Breast epithelium (tissue), 4 donors: ENCODE results near the gene UBE2D2. TPM values are rescaled to one million over a fixed set of nuclear protein-coding genes. Genes with fewer than 3 reads are reported as not detected.
A peak's percentile ranks its signal among the peaks of the same experiment; 100 is the strongest.

Experiments
- DNase-seq, 2 donors: peaks; one replicate each; pipeline ENCODE4 v3.0.0-alpha.2; 2019; ENCODE audit warnings: low spot score in 2 of 2
- H3K27ac ChIP-seq, 2 donors: fragments of 200-600 bp; sonication (generic) in 1 of 2; one replicate each; pipeline ENCODE4 v1.5.1; 2016 to 2019; ENCODE audit warnings: mild to moderate bottlenecking in 1 of 2
- H3K27me3 ChIP-seq, 2 donors: fragments of 200-600 bp; sonication (generic) in 1 of 2; one replicate each; pipeline versions ENCODE4 v1.5.1 to v1.6.0; 2017 to 2019; ENCODE audit warnings: control low read depth in 1 of 2, mild to moderate bottlenecking in 1 of 2
- H3K36me3 ChIP-seq: fragments of 200-600 bp; one replicate; pipeline ENCODE4 v1.5.1; 2019
- H3K4me1 ChIP-seq, 2 donors: fragments of 200-600 bp; sonication (generic); one replicate each; pipeline ENCODE4 v1.5.1; 2016 to 2019; ENCODE audit warnings: control low read depth in 1 of 2
- H3K4me3 ChIP-seq, 3 donors: fragments of 200-600 bp; sonication (generic); 1 replicate in 2 of 3; 2 replicates in 1 of 3; pipeline ENCODE4 v1.5.1; 2016 to 2019; ENCODE audit warnings: mild to moderate bottlenecking in 3 of 3, moderate library complexity in 2 of 3
- H3K9me3 ChIP-seq, 2 donors: fragments of 200-600 bp; sonication (generic) in 1 of 2; one replicate each; pipeline ENCODE4 v1.5.1; 2016 to 2019; ENCODE audit warnings: control low read depth in 1 of 2
- CTCF ChIP-seq, 3 donors: fragments of 450-650 bp; IDR thresholded peaks; one replicate each; pipeline ENCODE4 v1.5.1; 2016 to 2017; ENCODE audit warnings: antibody characterized with exemption in 3 of 3, mild to moderate bottlenecking in 3 of 3, moderate library complexity in 3 of 3
- POLR2A ChIP-seq: fragments of 450-650 bp; IDR thresholded peaks from one replicate; pipeline ENCODE4 v1.6.1; 2016; ENCODE audit warnings: antibody characterized with exemption, mild to moderate bottlenecking, moderate library complexity
- POLR2AphosphoS5 ChIP-seq, 3 donors: sonication (generic); formaldehyde crosslinking; IDR thresholded peaks; one replicate each; pipeline ENCODE4 v1.6.1; 2017; ENCODE audit warnings: antibody characterized with exemption in 3 of 3
- intact Hi-C: fragments of 100-400 bp; cut with DNase I; formaldehyde crosslinking; loops from one replicate; pipeline ENCODE4 v1.15.1; 2023; ENCODE audit warnings: low total_unique reads
- total RNA-seq, 3 donors: library from RNA; depleted of rRNA; stranded (reverse); fragments of >200 nt; gene quantifications; one replicate each; pipeline ENCODE4 v1.1.0, GENCODE V29; 2016

Gene UBE2D2
- total RNA-seq, 3 donors from 2014 or later: 55.1 to 68.3 (median 58.1) TPM

- no peak for DNase-seq
- TF ChIP-seq POLR2AphosphoS5 (IDR thresholded peaks at IDR 0.05): no peak
- TF ChIP-seq POLR2A: no peak
- no peak for TF ChIP-seq CTCF (IDR thresholded peaks at IDR 0.05)
- Histone ChIP-seq H3K4me3 (no peak overlapping the region), H3K36me3 (no peaks in the 10 kb centered on the region), H3K27me3 (no peaks in the 10 kb centered on the region), H3K27ac (no peak overlapping the region), H3K9me3 (peaks cover 0 to 5% of the 10 kb centered on the region in 2 donors), H3K4me1 (no peaks in the 10 kb centered on the region)
- intact Hi-C loops: no loop called here
Observed at GRCh38 chr5:139552893-139553575, 8.1 kb upstream of the UBE2D2 start.

GRCh38 chr5:139554264-139554663 lies 6.9 kb upstream of the UBE2D2 start:
- no peak overlapping the region for H3K27ac ChIP-seq
- no peaks in the 10 kb centered on the region for H3K27me3 ChIP-seq
- H3K9me3 ChIP-seq: peaks cover 0 to 2% of the 10 kb centered on the region in 2 donors
- no peak overlapping the region for H3K4me3 ChIP-seq
- TF ChIP-seq CTCF (IDR thresholded peaks at IDR 0.05) (no peak), POLR2A (no peak), POLR2AphosphoS5 (IDR thresholded peaks at IDR 0.05) (no peak)
- H3K36me3 ChIP-seq: no peaks in the 10 kb centered on the region
- no peaks in the 10 kb centered on the region for H3K4me1 ChIP-seq
- DNase-seq: no peak
- intact Hi-C loops: no loop called here

GRCh38 chr5:139557811-139558210 lies 3.3 kb upstream of the UBE2D2 start:
- DNase-seq: no peak
- Histone ChIP-seq H3K36me3 (no peaks in the 10 kb centered on the region), H3K27me3 (no peaks in the 10 kb centered on the region), H3K4me1 (peaks cover 0 to 3% of the 10 kb centered on the region in 2 donors), H3K27ac (no peak overlapping the region), H3K9me3 (no peaks in the 10 kb centered on the region), H3K4me3 (no peak overlapping the region)
- intact Hi-C loops: no loop called here
- TF ChIP-seq CTCF (IDR thresholded peaks at IDR 0.05) (no peak), POLR2A (no peak), POLR2AphosphoS5 (IDR thresholded peaks at IDR 0.05) (no peak)

- H3K4me1 ChIP-seq: peaks cover 3 to 20% of the 10 kb centered on the region in 2 donors
- intact Hi-C loops: no loop called here
- peak in 1 of 2 donors; percentile 24 for DNase-seq
- TF ChIP-seq CTCF (IDR thresholded peaks at IDR 0.05): no peak
- TF ChIP-seq POLR2AphosphoS5 (IDR thresholded peaks at IDR 0.05): peak in 1 of 3 donors; percentile 38
- no peak for TF ChIP-seq POLR2A
- H3K9me3 ChIP-seq: no peaks in the 10 kb centered on the region
- H3K27ac ChIP-seq: peak overlapping the region; percentile 97 to 99
- H3K27me3 ChIP-seq: no peaks in the 10 kb centered on the region
- H3K4me3 ChIP-seq: peak overlapping the region; percentile 69 to 97 (median 79)
- no peaks in the 10 kb centered on the region for H3K36me3 ChIP-seq
Observed at GRCh38 chr5:139561655-139562451, 714 bp downstream of the UBE2D2 start.

GRCh38 chr5:139562847-139563246 lies 1.7 kb downstream of the UBE2D2 start:
- intact Hi-C loops: no loop called here
- peaks cover 3 to 20% of the 10 kb centered on the region in 2 donors for H3K4me1 ChIP-seq
- H3K9me3 ChIP-seq: no peaks in the 10 kb centered on the region
- H3K36me3 ChIP-seq: no peaks in the 10 kb centered on the region
- peak overlapping the region; percentile 69 to 97 (median 79) for H3K4me3 ChIP-seq
- TF ChIP-seq CTCF (IDR thresholded peaks at IDR 0.05) (no peak), POLR2A (no peak), POLR2AphosphoS5 (IDR thresholded peaks at IDR 0.05) (no peak)
- no peak for DNase-seq
- H3K27me3 ChIP-seq: no peaks in the 10 kb centered on the region
- peak overlapping the region in 1 of 2 donors; percentile 99 for H3K27ac ChIP-seq
